NCI-H2227 treated with DMSO at 0.1 percent for 48 hours (cell line): ENCODE data around the gene PANK1.

Source experiments
- DNase-seq: peaks from one replicate; lab custom pipeline; 2025; lab: John Stamatoyannopoulos, UW

PANK1 gene

DNA sequence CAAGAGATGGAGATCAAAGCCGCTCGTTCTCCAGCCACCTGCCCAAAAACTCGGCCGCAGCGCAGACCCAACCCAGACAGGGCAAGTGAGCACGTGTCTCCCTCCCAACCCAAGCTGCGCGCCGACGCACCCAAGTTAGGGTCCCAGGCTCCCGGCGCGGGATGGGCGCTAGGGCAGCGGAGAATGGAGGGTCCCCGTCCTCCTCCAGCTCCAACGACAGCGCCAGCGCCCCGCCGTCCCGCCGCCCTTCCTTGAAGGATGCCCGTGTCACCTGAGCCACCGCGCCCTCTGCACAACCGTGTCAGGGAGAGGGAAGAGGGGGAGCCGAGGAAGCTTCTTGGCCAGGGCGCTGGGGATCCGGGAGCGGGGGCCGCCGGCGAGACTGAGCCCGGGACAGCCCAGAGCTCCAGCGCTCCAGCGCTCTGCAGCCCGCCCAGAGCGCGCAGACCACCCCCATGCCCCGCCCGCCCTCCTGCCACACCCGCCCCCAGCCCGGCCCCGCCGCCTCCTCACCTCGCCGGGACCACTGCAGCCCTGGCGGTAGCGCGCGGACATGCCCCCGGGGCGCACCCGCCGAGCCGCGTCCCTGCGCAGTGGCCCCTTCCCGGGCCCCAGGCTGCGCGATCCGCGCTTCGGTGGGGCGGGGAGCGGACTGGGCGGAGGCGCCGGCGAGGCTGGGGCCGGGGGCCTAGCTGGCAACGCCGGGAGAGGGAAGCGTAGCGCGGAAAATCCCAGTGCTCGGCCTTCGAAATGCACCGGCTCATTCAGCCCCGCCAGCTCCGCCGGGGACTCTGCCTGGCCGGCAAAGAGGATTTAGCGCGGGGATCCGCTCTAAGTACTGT lies 109.7 kb downstream of the PANK1 start, which contains the start of gene SLC16A12:
Gene SLC16A12, minus strand, starts transcription at position 424 of the 842 bp plus-strand sequence. CDS start 73,016 bp downstream, outside the sequence.
- DNase-seq = no peak

DNA sequence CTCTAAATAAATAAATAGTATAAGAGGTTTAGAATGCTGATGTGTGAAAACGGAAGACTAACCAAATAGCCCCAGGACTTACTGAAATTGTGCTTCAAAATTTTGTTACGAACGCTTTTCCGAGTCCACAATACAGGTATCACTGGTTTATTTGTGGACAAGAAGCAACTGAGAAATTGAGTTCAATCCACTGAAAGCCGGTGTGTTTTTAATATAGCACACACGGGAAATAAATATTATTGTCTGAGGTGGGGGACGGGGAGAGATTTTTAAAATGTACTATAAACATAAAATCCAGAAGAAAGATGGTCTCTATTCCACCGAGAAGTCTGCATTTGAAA lies 110.2 kb downstream of the PANK1 start:
- DNase-seq = no peak
